Suppressor macrophage (primary cell): ENCODE measurements around the gene WFDC5.

ENCODE experiments used
- DNase-seq, 4 experiments: peaks; one replicate each; pipeline ENCODE4 v3.0.0-alpha.2; 2020 to 2022

The WFDC5 gene

DNA sequence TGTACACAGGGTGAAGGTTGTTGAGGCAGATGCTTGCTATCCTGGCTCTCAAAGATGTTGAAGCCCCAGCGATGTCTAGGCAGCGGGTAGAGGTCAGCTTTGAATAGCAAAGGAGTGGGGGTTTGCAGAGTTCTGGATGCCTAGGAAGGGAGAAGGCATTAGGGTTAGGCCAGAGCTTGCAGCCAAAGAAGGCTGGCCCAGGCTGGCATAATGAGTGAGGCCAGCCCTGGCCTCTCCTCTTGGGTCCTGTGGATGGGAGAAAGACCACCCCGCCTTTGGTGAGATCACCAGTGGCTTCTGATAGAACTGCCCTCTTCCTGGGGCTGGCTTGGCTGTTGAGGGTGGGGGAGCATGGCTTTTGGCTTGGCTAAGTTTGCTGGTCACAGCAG, 406 bp upstream of the WFDC5 start:
- DNase-seq: no peak

DNA sequence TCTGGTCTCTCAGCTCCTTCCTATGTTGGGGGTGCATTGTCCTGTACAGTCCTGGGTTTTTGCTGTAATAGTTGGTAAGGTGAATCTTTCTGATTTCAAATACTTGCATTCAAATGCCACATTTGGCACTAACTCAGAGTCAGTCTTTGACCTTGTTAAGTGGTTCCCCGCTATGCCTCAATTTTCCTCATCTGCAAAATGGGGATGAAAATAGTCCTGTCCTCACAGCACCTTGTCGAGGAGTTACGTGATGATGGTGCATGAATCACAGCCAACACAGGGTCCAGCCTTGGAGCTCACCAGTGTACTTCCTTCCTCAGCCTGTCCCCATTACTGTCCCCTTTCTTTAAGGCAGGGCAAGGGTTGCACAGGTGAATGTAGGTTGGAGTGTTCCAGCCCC, 1.1 kb downstream of the WFDC5 start:
- DNase-seq: no peak

DNA sequence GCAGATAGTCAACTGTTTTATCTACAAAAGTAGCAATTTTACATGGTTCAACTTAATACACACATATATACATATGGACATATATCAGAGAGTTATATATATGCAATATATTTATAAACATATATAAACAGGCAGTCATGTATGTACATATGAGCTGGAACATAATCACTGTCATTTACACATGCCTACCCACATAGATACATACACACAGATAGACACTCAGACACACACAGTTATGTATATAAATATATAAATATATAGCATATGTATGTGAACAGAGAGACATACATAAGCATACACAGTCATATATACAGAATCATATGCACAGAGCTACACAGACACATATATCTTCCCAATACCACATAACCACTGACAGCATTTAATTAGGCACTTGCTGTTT, 2.2 kb downstream of the WFDC5 start:
- no peak for DNase-seq

DNA sequence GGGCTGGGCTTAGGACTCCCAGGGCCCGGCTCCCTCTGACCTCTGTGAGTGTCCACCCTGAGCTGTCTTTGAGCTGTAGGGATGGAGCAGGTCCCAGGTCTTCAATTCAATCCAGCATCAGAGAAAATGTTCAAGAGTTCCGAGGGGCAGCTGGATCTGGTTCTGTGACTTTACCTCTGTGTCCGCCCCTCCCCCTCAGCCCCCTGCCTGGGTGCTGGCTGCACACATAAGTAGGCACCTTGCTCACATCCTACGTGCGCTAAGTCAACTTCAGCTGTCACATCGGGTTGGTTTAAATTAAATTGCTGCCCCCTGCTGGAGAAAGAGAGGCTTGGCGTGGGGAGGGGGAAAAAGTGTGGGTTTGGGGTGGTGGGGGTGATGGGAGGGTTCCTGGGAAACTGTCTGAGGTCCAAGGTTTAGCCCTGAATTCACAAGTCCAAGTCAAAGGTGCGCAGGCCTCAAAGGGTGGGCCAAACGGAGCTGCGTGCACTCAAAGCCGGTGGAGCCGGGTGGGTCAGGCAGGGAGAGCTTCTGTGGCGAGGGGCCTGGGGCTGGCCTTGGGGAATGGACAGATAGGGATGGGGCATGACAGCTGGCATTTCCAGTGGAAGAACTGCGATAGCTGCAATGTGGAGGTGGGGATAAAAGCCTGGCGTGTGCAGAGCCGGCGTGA, 3.0 kb downstream of the WFDC5 start:
- peak in 3 of 4 experiments; percentile 11 to 47 (median 27) for DNase-seq

DNA sequence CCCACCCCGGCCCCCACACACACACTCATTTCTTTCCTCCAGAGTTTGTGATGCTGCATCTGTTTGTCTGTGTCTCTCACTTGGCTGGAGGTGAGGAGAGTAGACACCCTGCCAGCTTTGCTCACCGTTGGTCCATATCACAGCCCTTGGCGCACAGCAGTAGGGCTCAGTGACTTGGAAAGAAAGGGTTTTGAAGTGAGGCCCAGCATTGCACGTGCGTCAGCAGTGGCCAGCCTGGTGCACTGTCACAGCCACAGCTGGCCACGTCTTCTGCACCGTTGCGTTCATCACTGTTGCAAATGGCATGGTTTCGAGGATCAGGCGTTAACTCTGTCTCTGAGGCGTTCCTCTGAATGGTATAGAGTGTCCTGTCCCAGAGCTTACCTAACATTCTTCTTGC, 3.7 kb downstream of the WFDC5 start:
- no peak for DNase-seq

DNA sequence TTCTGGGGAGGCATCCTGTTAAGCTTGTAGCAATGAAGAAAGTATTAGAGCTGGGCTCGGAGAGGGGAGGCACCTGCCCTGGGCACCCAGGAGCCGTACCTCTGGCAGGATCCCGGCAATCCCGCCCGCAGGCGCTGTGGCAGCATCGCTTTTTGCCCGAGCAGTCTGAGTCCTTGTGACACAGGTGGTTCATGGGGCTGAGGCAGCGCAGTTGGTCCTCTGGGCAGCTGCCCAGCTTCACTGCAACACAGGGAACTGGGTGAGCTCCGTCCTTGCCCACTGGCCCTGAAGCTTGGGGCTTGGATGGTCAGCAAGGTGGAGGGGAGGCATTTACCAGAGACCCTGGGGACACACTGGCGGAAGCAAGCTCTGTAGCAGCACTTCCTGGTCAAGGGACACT, 4.7 kb downstream of the WFDC5 start:
- no peak for DNase-seq

DNA sequence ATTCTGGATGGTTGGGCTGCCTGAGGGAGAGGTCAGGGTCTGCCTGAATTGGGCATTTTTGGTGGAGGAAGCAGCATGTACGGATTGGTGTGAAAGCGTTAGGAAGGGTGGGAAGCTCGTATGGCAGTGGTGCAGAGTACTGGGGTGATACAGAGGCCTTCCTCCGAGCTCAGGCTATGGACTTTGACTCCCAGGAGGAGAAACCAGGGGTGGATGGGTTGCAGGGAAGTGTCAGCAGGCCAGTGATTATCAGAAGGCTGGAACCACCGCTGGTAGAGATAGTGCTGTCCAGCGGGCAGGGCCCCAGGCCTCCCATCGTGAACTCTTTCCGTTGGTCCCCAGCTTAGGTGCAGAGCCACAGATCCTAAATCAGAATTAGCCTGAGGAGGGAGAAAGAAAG, 5.3 kb downstream of the WFDC5 start:
- DNase-seq: no peak

DNA sequence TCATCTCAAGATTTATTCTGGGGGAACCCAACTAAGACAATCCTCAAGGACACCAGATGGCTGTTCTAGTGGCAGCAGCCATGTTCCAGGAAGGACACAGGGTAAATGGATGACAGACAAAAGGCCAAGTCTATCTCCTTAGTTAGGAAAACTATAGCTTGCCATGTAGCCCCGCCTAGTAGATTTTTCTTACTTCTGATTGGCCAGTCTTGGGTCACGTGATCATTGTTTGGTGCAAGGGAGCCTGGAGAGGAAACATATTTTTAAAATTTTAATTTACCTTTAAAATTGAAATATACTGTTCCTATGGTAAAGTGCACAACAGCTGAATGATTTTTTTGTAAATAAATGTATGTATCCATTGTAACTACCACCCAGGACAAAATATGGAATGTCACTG, 9.7 kb downstream of the WFDC5 start:
- DNase-seq: no peak

DNA sequence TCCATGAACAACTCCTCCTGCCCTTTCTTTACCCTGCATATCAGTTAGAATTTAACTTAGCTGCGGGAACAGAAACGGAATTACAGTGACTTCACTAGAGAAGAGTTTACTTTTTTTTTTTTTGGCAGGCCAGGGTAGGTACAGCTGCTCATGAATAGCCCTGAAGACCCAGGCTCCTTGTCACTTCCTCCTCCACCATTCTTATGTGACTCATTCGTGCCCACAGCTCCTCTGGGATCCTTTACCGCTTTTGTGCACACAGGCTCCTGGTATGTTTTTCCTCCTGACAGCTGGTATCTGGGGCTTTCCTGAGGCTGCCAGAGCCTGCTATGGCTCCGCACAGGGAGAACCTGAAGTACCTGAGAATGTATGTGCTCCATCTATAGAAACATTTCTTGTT, 10.2 kb downstream of the WFDC5 start:
- DNase-seq: peak in 1 of 4 experiments; percentile 23

DNA sequence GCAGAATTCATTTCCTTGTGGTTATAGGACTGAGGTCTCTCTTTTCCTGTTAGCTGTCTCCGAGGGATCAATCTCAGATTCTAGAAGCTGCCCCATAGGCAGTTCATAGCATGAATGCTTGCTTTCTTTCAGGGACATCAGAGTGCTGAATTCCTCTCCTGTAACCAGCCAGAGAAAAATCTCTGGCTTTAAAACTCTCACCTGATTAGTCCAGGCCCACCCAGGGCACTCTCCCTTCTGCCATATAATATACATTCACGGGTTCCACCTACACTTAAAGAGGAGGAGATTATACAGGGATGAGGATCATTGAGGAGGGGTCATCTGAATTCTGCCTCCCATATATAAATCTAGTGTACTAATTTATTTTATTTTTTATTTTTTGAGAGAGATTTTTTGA, 11.9 kb downstream of the WFDC5 start:
- no peak for DNase-seq

DNA sequence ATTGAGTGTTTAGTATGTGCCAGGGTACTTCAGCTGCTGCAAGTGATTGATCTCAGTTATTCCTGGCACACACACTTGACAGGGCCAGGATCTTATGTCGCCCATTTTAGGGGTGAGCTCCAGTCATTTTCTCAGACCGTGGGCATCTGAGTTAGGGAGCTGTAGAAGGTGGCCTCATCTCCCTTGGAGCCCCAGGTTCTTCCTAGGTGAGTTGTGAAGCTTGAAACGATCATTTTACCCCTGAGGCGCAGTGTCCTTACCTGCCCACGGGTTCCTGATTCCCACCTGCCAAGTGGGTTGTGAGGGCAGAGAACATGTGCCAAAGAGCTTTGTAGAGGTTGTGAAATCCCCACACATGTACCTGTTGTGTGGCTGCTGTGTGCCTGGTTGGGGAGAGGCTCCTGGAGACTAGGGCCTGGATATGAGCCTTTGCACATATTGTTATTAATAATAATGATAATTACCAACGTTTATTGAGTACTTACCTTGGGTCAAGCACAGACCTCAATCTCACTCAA, 13.6 kb downstream of the WFDC5 start:
- DNase-seq: no peak

DNA sequence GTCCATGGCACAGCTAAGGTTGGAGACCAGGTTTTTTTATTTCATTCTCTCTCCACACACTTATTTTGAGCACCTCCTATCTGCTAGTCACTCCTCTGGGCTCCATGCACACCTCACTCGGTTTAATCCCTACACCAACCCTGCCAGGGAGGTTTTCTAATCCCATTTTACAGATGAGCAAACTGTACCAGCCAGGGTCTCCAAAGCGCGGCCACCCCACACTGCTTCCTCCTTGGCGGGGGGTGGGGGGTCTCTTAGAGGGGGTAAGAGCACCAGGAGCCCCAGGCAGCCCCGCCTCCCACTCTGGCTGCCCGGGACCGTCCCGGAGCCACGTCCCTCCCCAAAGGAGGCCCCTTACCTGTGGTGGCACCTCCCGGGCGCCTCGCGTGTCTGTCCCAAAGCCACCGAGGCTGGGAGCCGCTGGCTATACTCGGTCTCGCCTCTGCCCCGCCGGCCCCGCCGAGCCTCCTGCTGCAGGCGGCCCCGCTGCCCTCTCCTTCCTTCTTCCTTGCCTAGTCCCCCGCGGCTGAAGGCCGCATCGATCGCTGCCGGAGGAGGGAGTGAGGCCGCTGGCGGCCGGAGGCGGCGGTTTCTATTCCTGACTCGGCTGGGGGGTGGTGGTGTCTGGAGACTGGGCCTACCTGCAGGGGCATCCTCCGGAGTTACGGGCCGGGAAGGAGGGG, 14.3 kb downstream of the WFDC5 start, which contains the start of gene KCNS1:
TSS of gene KCNS1 (minus strand) at position 565 of the 683 bp plus-strand sequence. CDS start 1,891 bp downstream, outside the sequence.
- DNase-seq: peak in 3 of 4 experiments; percentile 14 to 60 (median 41)

DNA sequence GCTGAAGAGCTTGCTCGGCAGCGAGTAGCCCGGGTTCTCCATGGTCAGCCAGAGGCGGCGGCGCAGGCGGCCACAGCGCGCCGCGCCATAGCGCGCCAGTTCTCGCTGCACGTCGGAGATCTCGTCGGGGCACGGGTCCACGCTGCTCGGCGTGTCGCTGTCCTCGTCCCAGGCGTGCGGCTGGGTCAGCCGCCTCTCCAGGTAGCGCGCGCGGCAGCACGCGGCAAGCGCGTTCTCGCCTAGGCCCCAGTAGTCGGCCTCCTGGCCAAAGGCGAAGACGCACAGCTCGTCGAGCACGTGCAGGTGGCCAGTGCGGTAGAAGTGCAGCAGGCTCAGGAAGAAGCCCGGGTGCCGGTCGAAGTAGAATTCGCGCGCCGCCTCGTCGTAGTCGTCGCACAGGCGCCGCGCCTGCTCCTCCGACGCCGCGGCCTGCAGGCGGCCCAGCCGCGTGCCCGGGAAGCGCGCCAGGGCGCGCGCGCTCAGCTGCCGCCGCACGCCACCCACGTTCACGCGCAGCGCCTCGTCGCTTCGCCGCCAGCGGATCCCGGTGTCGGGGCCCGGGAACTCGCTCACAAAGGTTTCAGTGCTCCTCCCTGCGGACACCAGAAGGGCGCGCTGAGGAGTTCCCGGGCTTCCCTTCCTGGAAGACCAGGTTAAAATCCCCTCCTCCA, 16.7 kb downstream of the WFDC5 start:
- DNase-seq: peak in 3 of 4 experiments; percentile 16 to 61 (median 49)

DNA sequence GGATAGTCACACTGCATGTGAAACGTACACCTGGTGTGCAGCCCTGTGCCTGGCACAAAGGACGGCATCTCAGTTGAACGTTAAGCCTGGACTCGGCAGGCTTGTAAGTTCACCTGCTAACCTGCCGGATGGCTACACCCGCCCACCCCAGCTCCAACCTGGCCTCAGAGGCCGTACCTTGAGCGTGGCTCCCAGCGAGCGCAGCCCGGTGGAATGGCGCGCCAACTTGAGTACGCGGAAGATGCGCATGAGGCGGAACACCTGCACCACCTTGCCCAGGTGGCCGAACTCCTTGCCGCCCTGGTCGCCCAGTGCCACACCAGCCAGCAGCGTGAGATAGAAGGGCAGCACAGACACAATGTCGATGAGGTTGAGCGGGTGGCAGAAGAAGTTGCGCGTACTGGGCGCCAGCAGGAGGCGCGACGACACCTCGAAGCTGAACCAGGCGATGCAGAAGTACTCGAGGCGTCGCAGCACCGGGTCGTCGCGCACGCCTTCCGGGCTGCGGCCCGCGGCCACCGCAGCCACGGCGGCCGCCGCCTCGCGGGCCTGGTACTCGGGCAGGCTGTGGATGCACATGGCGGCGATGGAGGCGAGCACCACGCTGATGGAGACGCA, 17.4 kb downstream of the WFDC5 start:
- peak; percentile 62 to 84 (median 78) for DNase-seq

DNA sequence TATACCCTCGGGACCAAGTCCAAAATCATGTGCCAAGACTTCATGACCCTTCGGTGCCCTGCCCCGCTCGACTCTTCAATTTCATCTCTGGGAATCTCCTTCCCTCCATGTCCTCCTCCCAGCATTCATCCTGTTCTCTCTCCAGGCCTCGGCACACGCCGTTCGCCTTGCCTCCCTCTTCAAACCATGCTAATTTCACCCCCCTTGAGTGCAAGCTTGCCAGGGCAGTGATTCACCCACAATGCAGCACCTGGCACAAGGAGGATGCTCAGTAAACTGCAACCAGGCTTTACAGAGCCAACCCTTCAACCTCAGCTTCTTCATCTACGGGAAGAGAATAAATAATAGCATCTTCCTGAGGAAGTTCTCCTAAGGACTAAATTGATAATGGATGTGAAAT, 18.2 kb downstream of the WFDC5 start:
- no peak for DNase-seq

DNA sequence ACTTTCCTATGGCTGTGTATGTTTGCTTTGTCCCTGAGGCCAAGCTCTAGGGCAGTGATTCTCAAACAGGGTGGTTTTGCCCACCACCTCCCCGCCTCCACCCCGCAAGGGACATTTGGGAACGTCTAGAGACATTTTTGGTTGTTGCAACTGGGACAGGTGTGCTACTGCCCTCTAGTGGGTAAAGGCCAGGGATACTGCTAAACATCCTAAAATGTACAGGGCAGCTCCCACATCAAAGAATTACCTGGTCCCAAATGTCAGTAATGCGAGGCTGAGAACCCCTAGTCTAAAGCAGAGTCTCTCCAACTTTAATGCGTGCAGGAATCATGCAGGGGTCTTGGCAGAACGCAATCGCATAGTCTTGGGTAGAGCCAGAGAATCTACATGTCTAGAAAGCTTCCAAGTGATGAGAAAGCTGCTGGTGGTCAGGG, 19.2 kb downstream of the WFDC5 start:
- DNase-seq: peak; percentile 67 to 80 (median 74)

DNA sequence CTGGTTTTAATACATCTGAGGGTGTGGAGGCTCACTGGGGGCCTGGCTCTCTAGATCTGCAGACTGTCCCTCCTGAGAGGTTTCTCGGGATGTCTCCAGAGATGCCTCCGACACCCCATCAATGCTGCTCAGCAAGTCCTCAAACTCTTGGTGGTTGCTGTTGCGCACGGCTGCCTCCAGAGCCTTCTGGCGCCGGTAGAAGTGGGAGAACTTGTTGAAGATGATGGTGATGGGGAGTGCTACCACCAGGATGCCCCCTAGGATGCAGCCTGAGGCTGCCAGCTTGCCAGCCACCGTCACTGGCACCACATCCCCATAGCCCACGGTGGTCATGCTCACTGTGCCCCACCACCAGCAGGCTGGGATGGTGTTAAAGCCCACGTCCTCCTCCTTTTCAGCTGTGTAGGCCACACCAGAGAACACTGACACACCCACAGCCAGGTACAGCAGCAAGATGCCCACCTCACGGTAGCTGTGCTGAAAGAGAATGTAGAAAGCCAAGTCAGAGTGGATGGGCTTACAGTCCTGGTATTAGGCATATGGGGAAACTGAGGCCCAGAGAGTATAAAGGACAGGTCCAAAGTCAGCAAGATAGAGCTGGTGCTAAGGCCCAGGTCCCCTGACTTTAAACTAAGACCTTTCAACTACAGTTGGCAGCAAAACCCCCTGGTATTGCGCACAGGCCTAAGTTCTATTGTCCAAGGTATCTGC, 20.0 kb downstream of the WFDC5 start:
- DNase-seq: no peak

DNA sequence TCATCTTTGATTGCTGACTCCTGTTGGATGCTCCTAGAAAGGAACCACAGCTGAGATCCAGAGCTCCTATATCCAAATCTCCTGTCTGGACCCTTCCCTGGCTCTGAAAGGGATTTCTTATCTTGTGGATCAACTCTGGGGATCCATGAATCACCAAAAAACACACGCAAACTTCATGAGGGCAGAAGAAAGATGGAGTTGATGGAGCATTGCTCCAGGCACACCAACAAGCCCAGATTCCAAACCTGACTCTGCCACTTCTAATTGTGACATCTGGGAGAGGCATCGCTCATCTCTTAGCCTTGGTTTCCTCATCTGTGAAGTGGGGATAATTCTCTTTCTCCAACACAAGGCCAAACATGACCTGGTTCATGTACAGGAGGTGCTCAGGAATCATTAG, 20.8 kb downstream of the WFDC5 start:
- DNase-seq: no peak

DNA sequence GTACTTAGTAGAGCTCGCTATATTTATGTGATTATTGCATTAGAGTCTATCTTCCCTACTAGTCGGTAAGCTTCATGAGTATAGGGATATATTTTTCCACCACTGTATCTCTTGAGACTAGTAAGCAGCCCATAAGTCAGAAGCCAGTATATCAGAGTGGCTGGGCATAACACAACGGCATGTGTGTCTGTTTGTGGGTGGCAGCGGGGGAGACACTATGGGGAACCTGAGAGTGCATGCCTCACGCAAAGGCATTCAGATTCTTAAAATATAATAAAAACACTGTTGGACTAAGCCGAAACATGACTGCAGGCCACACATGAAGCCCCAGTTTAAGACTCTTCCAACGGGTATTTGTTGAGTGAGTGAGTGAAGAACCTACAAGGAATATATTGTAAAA, 22.1 kb downstream of the WFDC5 start:
- no peak for DNase-seq

DNA sequence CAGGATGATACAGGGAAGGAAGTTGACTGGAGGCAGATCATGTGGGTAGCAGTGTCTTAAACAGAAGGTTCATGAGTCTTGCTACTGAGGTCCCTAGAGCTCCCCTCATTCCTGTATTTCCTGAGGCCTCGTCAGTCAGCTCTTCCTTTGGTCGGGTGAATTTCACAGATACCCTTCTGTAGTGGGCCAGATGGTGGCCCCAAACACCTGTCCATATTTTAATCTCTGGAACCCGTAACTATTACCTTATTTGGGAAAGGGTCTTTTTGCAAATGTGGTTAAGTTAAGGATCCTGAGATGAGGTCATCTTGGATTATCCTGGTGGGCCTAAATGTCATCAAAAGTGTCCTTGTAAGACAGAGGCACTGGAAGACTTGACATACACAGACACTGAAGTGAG, 23.6 kb downstream of the WFDC5 start:
- peak in 1 of 4 experiments; percentile 29 for DNase-seq

DNA sequence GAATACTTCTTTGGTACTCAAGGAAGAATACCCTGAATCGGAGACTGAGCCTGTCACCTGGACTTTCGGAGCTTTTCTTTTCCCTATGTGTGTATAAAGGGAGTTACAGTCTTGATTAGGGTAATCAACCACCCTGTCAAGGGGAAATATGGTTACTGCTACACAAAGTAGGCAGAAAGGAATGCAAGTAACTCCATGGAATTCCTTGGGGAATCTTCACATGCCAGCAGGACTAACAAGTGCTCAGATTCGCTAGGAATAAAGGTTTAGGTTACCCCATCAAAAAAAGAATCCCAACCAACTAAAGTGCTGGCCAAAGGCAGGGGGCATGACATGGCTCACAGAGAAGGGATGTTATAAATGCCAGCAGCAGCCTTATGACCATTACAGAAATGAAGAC, 24.5 kb downstream of the WFDC5 start:
- DNase-seq: no peak

DNA sequence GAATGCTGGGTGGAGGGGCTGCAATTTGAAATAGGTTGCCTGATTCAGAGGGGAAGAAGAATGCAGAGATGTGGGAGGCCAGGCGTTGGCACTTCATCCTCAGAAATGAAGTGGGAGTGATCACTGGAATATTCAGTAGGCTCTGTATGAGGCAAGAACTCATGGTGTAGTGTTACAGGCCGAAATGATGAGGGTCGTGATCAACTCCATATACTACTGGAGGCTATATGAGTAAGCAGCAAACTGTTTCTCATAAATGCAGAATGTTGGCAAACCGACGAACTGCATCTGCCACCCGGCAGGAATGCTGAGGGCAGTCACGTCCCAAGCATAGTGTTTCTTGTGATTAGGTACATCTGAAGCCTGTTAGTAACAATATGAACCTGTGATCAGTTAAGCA, 26.7 kb downstream of the WFDC5 start:
- no peak for DNase-seq
